ENCODE measurements around the gene GIGYF2. TPM values are rescaled to one million over a fixed set of nuclear protein-coding genes. Genes with fewer than 3 reads are reported as not detected.

GIGYF2 gene
- total and polyA plus RNA-seq, 4 experiments from 2014 or later: 6.7 to 89.6 (median 59.0) TPM

GRCh38 chr2:232723027-232723426, 25.9 kb downstream of the GIGYF2 start:
- Mint-ChIP-seq H3K27ac (peak overlapping the region in 1 of 7 donors; percentile 65), H3K4me1 (peaks cover 31 to 45% (median 36%) of the 10 kb centered on the region in 4 donors), H3K27me3 (no peaks in the 10 kb centered on the region), H3K9me3 (peaks cover 0 to 7% (median 1%) of the 10 kb centered on the region in 8 donors), H3K36me3 (peaks cover 54 to 64% of the 10 kb centered on the region in 2 donors), H3K4me3 (no peak overlapping the region)
- peaks cover 28% of the 10 kb centered on the region for H3K36me3 ChIP-seq (ENCODE audit: insufficient read depth, low read length)
- intact Hi-C loops (cut with micrococcal nuclease): no loop called here
- CTCF ChIA-PET (ENCODE audit: partially characterized antibody): no interaction called here
- DNase-seq: no peak
- H3K27ac ChIP-seq (ENCODE audit: low read depth, low read length): no peak overlapping the region
- H3K27me3 ChIP-seq (ENCODE audit: insufficient read depth, low read length): no peaks in the 10 kb centered on the region
- H3K4me3 ChIP-seq (ENCODE audit: low read length in 2 of 2): no peak overlapping the region
- POLR2A ChIA-PET (ENCODE audit: partially characterized antibody): no interaction called here
- no peaks in the 10 kb centered on the region for H3K9me3 ChIP-seq (ENCODE audit: control insufficient read depth in 1 of 2, low read length in 2 of 2)
- peaks cover 14% of the 10 kb centered on the region for H3K4me1 ChIP-seq (ENCODE audit: insufficient read depth, low read length)

- peaks cover 40 to 68% of the 10 kb centered on the region in 2 donors for H3K36me3 Mint-ChIP-seq
- no peak overlapping the region for H3K4me3 ChIP-seq (ENCODE audit: low read length in 2 of 2)
- H3K9me3 ChIP-seq (ENCODE audit: control insufficient read depth in 1 of 2, low read length in 2 of 2): no peaks in the 10 kb centered on the region
- no peaks in the 10 kb centered on the region for H3K9me3 Mint-ChIP-seq
- CTCF ChIA-PET (ENCODE audit: partially characterized antibody): no interaction called here
- peaks cover 17 to 33% (median 24%) of the 10 kb centered on the region in 4 donors for H3K4me1 Mint-ChIP-seq
- H3K27me3 Mint-ChIP-seq: no peaks in the 10 kb centered on the region
- POLR2A ChIA-PET (ENCODE audit: partially characterized antibody): no interaction called here
- H3K27ac Mint-ChIP-seq: peak overlapping the region in 1 of 7 donors; percentile 35
- no peak for DNase-seq
- H3K27ac ChIP-seq (ENCODE audit: low read depth, low read length): no peak overlapping the region
- no peaks in the 10 kb centered on the region for H3K27me3 ChIP-seq (ENCODE audit: insufficient read depth, low read length)
- no peak overlapping the region for H3K4me3 Mint-ChIP-seq
- intact Hi-C loops (cut with micrococcal nuclease): no loop called here
- H3K36me3 ChIP-seq (ENCODE audit: insufficient read depth, low read length): peaks cover 18% of the 10 kb centered on the region
- H3K4me1 ChIP-seq (ENCODE audit: insufficient read depth, low read length): no peaks in the 10 kb centered on the region
Observed at GRCh38 chr2:232728785-232729184, 31.7 kb downstream of the GIGYF2 start.

GRCh38 chr2:232731470-232731869, 34.3 kb downstream of the GIGYF2 start:
- H3K4me1 ChIP-seq (ENCODE audit: insufficient read depth, low read length): no peaks in the 10 kb centered on the region
- Mint-ChIP-seq H3K9me3 (no peaks in the 10 kb centered on the region), H3K27ac (peak overlapping the region in 1 of 7 donors; percentile 27), H3K27me3 (no peaks in the 10 kb centered on the region), H3K36me3 (peaks cover 41 to 67% of the 10 kb centered on the region in 2 donors), H3K4me1 (peaks cover 13 to 29% (median 20%) of the 10 kb centered on the region in 4 donors), H3K4me3 (peak overlapping the region in 1 of 8 donors; percentile 39)
- no peak overlapping the region for H3K4me3 ChIP-seq (ENCODE audit: low read length in 2 of 2)
- H3K27ac ChIP-seq (ENCODE audit: low read depth, low read length): no peak overlapping the region
- no peak for DNase-seq
- intact Hi-C loops (cut with micrococcal nuclease): no loop called here
- no peaks in the 10 kb centered on the region for H3K27me3 ChIP-seq (ENCODE audit: insufficient read depth, low read length)
- peaks cover 14% of the 10 kb centered on the region for H3K36me3 ChIP-seq (ENCODE audit: insufficient read depth, low read length)
- POLR2A ChIA-PET (ENCODE audit: partially characterized antibody): no interaction called here
- CTCF ChIA-PET (ENCODE audit: partially characterized antibody): interaction anchor here (1.2 kb wide), 1 partner anchor 9 kb away, joined by 3 read pairs; no protein-coding TSS in a partner anchor
- H3K9me3 ChIP-seq (ENCODE audit: control insufficient read depth in 1 of 2, low read length in 2 of 2): no peaks in the 10 kb centered on the region

GRCh38 chr2:232741294-232741693, 44.2 kb downstream of the GIGYF2 start:
- CTCF ChIA-PET (ENCODE audit: partially characterized antibody): no interaction called here
- H3K27ac Mint-ChIP-seq: peak overlapping the region in 1 of 7 donors; percentile 15

GRCh38 chr2:232741972-232742371, 44.8 kb downstream of the GIGYF2 start:
- H3K36me3 ChIP-seq (ENCODE audit: insufficient read depth, low read length): peaks cover 6% of the 10 kb centered on the region
- DNase-seq: no peak
- H3K4me3 Mint-ChIP-seq: no peak overlapping the region
- H3K36me3 Mint-ChIP-seq: peaks cover 14 to 27% of the 10 kb centered on the region in 2 donors
- ChIA-PET POLR2A (ENCODE audit: partially characterized antibody) (no interaction called here), CTCF (ENCODE audit: partially characterized antibody) (no interaction called here)
- intact Hi-C loops (cut with micrococcal nuclease): no loop called here
- no peak overlapping the region for H3K27ac ChIP-seq (ENCODE audit: low read depth, low read length)
- no peaks in the 10 kb centered on the region for H3K9me3 Mint-ChIP-seq
- no peaks in the 10 kb centered on the region for H3K9me3 ChIP-seq (ENCODE audit: control insufficient read depth in 1 of 2, low read length in 2 of 2)
- H3K4me1 ChIP-seq (ENCODE audit: insufficient read depth, low read length): no peaks in the 10 kb centered on the region
- H3K4me1 Mint-ChIP-seq: peaks cover 6 to 17% (median 8%) of the 10 kb centered on the region in 4 donors
- no peaks in the 10 kb centered on the region for H3K27me3 Mint-ChIP-seq
- no peak overlapping the region for H3K4me3 ChIP-seq (ENCODE audit: low read length in 2 of 2)
- peak overlapping the region in 3 of 7 donors; percentile 1 to 55 (median 51) for H3K27ac Mint-ChIP-seq
- H3K27me3 ChIP-seq (ENCODE audit: insufficient read depth, low read length): no peaks in the 10 kb centered on the region

More at GRCh38 chr2:232741294-232741693, 44.2 kb downstream of the GIGYF2 start:
- Mint-ChIP-seq H3K9me3 (no peaks in the 10 kb centered on the region), H3K4me3 (no peak overlapping the region), H3K4me1 (peaks cover 6 to 17% (median 8%) of the 10 kb centered on the region in 4 donors), H3K27me3 (no peaks in the 10 kb centered on the region), H3K36me3 (peaks cover 15 to 32% of the 10 kb centered on the region in 2 donors)
- H3K36me3 ChIP-seq (ENCODE audit: insufficient read depth, low read length): peaks cover 6% of the 10 kb centered on the region
- POLR2A ChIA-PET (ENCODE audit: partially characterized antibody): no interaction called here
- no peak for DNase-seq
- H3K9me3 ChIP-seq (ENCODE audit: control insufficient read depth in 1 of 2, low read length in 2 of 2): no peaks in the 10 kb centered on the region
- no peak overlapping the region for H3K27ac ChIP-seq (ENCODE audit: low read depth, low read length)
- H3K4me1 ChIP-seq (ENCODE audit: insufficient read depth, low read length): no peaks in the 10 kb centered on the region
- intact Hi-C loops (cut with micrococcal nuclease): no loop called here
- no peak overlapping the region for H3K4me3 ChIP-seq (ENCODE audit: low read length in 2 of 2)
- H3K27me3 ChIP-seq (ENCODE audit: insufficient read depth, low read length): no peaks in the 10 kb centered on the region

GRCh38 chr2:232744963-232745362, 47.8 kb downstream of the GIGYF2 start:
- peaks cover 15% of the 10 kb centered on the region for H3K36me3 ChIP-seq (ENCODE audit: insufficient read depth, low read length)
- no peak overlapping the region for H3K4me3 ChIP-seq (ENCODE audit: low read length in 2 of 2)
- H3K27me3 ChIP-seq (ENCODE audit: insufficient read depth, low read length): no peaks in the 10 kb centered on the region
- Mint-ChIP-seq H3K9me3 (no peaks in the 10 kb centered on the region), H3K4me3 (no peak overlapping the region), H3K36me3 (peaks cover 27 to 35% of the 10 kb centered on the region in 2 donors), H3K27me3 (no peaks in the 10 kb centered on the region), H3K4me1 (peaks cover 6 to 17% (median 8%) of the 10 kb centered on the region in 4 donors), H3K27ac (peak overlapping the region in 1 of 7 donors; percentile 78)
- H3K9me3 ChIP-seq (ENCODE audit: control insufficient read depth in 1 of 2, low read length in 2 of 2): no peaks in the 10 kb centered on the region
- H3K4me1 ChIP-seq (ENCODE audit: insufficient read depth, low read length): no peaks in the 10 kb centered on the region
- ChIA-PET CTCF (ENCODE audit: partially characterized antibody) (no interaction called here), POLR2A (ENCODE audit: partially characterized antibody) (no interaction called here)
- intact Hi-C loops (cut with micrococcal nuclease): no loop called here
- no peak overlapping the region for H3K27ac ChIP-seq (ENCODE audit: low read depth, low read length)
- no peak for DNase-seq

GRCh38 chr2:232748038-232748437, 50.9 kb downstream of the GIGYF2 start:
- DNase-seq: no peak
- ChIA-PET POLR2A (ENCODE audit: partially characterized antibody) (no interaction called here), CTCF (ENCODE audit: partially characterized antibody) (no interaction called here)
- Mint-ChIP-seq H3K4me1 (peaks cover 3 to 11% (median 5%) of the 10 kb centered on the region in 4 donors), H3K36me3 (peaks cover 31 to 41% of the 10 kb centered on the region in 2 donors), H3K4me3 (no peak overlapping the region), H3K9me3 (no peaks in the 10 kb centered on the region), H3K27ac (peak overlapping the region in 2 of 7 donors; percentile 19 to 25), H3K27me3 (no peaks in the 10 kb centered on the region)
- Histone ChIP-seq H3K27ac (ENCODE audit: low read depth, low read length) (no peak overlapping the region), H3K27me3 (ENCODE audit: insufficient read depth, low read length) (no peaks in the 10 kb centered on the region), H3K4me3 (ENCODE audit: low read length in 2 of 2) (no peak overlapping the region), H3K4me1 (ENCODE audit: insufficient read depth, low read length) (no peaks in the 10 kb centered on the region), H3K36me3 (ENCODE audit: insufficient read depth, low read length) (peaks cover 23% of the 10 kb centered on the region), H3K9me3 (ENCODE audit: control insufficient read depth in 1 of 2, low read length in 2 of 2) (no peaks in the 10 kb centered on the region)
- intact Hi-C loops (cut with micrococcal nuclease): no loop called here
